GM12891 (cell line): ENCODE measurements around the gene CRISP1.
"Not testable (repeated sequence)": the region's sequence is repeated elsewhere in the genome, so short reads cannot be mapped to it uniquely, and the experiment has no call there.

Experiments used
- DNase-seq: peaks from one replicate; pipeline ENCODE4 v3.0.0; 2011; ENCODE audit warnings: low spot score; ENCODE audit not compliant: insufficient read length
- FAIRE-seq: peaks from 2 replicates; lab custom pipeline; 2011; peaks lifted over from hg19 to GRCh38; lab: Jason Lieb, UNC
- PAX5 ChIP-seq: IDR thresholded peaks from 2 replicates; pipeline ENCODE4 v1.6.1; 2011; ENCODE audit warnings: low read length, moderate library complexity, mild to moderate bottlenecking; ENCODE audit not compliant: insufficient read depth, severe bottlenecking
- POLR2A ChIP-seq: IDR thresholded peaks from 2 replicates; pipeline ENCODE4 v1.6.1; 2011; ENCODE audit warnings: low read depth, low read length, control low read depth
- POLR2AphosphoS5 ChIP-seq: IDR thresholded peaks from 2 replicates; pipeline ENCODE4 v1.6.1; 2011; ENCODE audit warnings: low read depth, low read length, control low read depth
- POU2F2 ChIP-seq: IDR thresholded peaks from 2 replicates; pipeline ENCODE4 v1.6.1; 2011; ENCODE audit warnings: low read depth, mild to moderate bottlenecking, control low read depth, low read length, moderate library complexity
- SPI1 ChIP-seq: IDR thresholded peaks from 2 replicates; pipeline ENCODE4 v1.6.1; 2011; ENCODE audit warnings: low read depth, low read length, control low read depth
- TAF1 ChIP-seq: IDR thresholded peaks from 2 replicates; pipeline ENCODE4 v1.6.1; 2011; ENCODE audit warnings: low read depth, low read length, control low read depth

CRISP1 gene

DNA sequence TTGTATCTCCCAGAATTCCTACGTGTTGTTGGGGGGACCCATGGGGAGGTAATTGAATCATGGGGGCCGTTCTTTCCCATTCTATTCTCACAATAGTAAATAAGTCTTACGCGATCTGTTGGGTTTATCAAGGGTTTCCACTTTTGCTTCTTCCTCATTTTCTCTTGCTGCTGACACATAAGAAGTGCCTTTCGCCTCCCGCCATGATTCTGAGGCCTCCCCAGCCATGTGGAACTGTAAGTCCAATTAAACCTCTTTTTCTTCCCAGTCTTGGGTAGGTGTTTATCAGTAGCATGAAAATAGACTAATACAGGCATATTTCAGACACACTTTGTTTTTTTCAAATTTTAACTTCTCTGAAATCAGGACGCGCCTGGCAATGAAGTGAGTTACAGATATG is 64.8 kb downstream of the CRISP1 start:
- TF ChIP-seq POLR2A, result no peak
- TF ChIP-seq POLR2AphosphoS5, result no peak
- no peak for TF ChIP-seq POU2F2
- TF ChIP-seq PAX5, result no peak
- TF ChIP-seq TAF1, result no peak
- no peak for TF ChIP-seq SPI1
- DNase-seq (no peak), FAIRE-seq (no peak)

DNA sequence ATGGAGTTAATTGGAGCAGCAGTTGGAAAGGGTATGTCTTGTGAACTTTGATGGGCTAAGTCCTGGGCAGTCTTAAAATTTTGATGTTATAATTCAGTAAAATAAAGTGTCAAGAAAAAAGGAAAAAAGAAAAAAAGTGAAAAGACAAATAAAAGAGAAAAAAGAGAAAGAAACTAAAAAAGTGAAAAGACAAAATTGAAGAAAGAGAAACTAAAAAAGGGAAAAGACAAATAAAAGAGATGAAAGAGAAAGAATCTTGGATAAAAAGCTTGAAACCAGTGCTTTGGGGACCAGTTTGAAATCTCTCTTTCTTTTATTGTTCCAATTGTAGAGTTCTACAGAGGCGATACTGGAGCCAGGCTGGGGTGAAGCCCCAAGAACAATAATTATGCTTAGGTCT is 67.2 kb downstream of the CRISP1 start:
- FAIRE-seq (no peak), DNase-seq (no peak)
- TF ChIP-seq POLR2AphosphoS5 (no peak), TAF1 (no peak), POU2F2 (no peak), PAX5 (no peak), SPI1 (no peak), POLR2A (no peak)

DNA sequence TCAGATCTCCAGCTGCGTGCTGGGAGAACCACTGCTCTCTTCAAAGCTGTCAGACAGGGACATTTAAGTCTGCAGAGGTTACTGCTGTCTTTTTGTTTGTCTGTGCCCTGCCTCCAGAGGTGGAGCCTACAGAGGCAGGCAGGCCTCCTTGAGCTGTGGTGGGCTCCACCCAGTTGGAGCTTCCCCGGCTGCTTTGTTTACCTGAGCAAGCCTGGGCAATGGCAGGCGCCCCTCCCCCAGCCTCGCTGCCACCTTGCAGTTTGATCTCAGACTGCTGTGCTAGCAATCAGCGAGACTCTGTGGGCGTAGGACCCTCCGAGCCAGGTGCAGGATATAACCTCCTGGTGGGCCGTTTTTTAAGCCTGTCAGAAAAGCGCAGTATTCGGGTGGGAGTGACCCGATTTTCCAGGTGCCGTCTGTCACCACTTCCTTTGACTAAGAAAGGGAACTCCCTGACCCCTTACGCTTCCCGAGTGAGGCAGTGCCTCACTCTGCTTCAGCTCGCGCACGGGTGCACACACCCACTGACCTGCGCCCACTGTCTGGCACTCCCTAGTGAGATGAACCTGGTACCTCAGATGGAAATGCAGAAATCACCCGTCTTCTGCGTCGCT is 69.4 kb downstream of the CRISP1 start:
- not testable (repeated sequence) for FAIRE-seq, DNase-seq

DNA sequence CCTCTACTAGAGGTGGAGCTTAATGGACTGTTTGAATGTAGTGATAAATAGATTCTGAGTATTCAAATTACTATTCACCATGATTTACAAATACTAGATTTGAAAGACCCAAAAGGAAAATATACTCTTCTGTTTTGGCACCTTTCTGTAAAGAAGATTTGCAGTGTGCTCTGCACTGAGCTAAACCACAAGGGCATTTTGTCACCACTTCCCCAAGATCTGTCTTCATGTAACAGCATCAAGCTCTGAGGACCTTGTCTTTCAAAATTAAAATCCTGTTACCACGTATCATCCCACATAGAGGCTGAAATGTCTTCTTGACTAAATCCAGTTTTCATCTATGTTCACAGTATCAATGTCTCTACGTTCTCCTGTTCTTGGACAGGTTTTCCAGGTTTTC is 76.0 kb downstream of the CRISP1 start:
- TF ChIP-seq TAF1 (no peak), SPI1 (no peak), POLR2A (no peak), POU2F2 (no peak), POLR2AphosphoS5 (no peak), PAX5 (no peak)
- FAIRE-seq (no peak), DNase-seq (no peak)

DNA sequence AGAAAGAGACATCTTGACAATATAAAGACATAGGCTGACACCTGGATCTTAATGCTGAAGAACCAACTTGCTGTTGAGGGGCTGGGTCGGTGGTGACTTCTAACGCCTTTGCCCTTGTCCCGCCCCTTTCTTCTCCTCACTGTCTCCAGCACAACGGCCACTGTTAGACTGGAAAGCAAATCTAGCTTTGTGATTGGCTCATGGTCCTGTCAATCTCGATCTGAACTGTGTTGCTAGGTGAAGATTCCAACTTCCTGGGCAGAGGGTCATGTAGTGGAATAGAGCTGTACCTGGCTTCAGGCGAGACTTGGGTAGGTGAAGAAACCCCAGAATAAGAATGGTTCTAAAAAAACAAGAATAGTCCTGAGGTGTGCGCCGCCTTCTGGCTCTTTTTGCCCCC is 79.2 kb downstream of the CRISP1 start, which contains the start of gene PGK2:
PGK2 (minus strand) TSS at position 110 of the 400 bp plus-strand sequence; CDS start at position 12, 98 bp downstream.
- no peak for DNase-seq
- no peak for FAIRE-seq
- TF ChIP-seq PAX5, result no peak

DNA sequence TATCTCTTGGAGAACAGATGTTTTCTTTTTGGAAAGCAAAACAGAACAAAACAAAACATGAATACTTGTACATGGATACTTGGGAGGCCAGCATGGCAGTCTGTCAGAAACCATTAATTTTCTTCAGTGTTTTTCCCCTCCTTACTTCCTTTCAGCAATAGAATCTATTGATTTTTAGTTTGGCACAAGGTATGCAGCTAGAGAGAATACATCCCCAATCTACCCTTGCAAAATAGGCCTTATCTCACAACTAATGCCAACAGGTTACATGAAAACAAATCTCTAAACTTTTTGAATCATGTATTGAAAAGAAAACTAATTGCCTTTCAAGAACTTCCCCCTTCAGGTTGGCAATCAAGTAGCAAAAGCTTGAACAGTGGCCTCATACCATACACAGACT is 82.1 kb downstream of the CRISP1 start:
- TF ChIP-seq SPI1, result no peak
- TF ChIP-seq POLR2A, result no peak
- no peak for TF ChIP-seq POLR2AphosphoS5
- no peak for TF ChIP-seq PAX5
- TF ChIP-seq TAF1, result no peak
- TF ChIP-seq POU2F2, result no peak
- DNase-seq, result no peak
- no peak for FAIRE-seq
